ENCODE results near the gene LENEP.

DNA sequence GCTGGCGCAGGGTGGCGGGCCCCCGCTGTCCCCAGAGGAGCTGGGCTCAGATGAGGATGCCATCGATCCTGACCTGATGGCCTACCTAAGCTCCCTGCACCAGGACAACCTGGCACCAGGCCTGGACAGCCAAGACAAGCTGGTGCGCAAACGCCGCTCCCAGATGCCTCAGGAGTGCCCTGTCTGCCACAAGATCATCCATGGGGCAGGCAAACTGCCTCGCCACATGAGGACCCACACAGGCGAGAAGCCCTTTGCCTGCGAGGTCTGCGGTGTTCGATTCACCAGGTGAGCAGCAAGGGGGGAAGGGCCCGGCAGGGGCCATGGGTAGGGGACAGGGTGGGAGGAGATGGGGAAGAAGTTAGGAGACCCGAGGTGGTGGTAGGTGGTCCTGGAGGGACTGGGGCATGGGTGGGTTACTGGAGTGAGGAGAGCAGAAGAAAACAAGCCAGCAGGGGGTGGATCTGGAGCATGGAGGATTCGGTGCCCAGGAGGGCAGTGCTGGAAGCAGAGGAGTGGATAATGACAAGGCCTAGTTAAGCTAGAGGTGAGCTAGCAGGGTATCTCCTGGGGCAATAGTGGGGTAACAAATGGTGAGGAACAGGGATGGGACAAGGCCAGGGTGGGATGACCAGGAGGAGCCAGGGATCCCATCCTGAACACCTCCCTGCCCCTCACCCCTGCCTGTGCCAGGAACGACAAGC is 22.3 kb downstream of the LENEP start:
- TF ChIP-seq, protein P1, sequence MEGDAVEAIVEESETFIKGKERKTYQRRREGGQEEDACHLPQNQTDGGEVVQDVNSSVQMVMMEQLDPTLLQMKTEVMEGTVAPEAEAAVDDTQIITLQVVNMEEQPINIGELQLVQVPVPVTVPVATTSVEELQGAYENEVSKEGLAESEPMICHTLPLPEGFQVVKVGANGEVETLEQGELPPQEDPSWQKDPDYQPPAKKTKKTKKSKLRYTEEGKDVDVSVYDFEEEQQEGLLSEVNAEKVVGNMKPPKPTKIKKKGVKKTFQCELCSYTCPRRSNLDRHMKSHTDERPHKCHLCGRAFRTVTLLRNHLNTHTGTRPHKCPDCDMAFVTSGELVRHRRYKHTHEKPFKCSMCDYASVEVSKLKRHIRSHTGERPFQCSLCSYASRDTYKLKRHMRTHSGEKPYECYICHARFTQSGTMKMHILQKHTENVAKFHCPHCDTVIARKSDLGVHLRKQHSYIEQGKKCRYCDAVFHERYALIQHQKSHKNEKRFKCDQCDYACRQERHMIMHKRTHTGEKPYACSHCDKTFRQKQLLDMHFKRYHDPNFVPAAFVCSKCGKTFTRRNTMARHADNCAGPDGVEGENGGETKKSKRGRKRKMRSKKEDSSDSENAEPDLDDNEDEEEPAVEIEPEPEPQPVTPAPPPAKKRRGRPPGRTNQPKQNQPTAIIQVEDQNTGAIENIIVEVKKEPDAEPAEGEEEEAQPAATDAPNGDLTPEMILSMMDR (conservative IDR thresholded peaks at IDR 0.05; ENCODE audit: low read length): no peak
- no peak for TF ChIP-seq EZH2phosphoT487 (IDR thresholded peaks at IDR 0.05; ENCODE audit: borderline replicate concordance, low read depth, low read length)
